HG02798 (cell line): Measurements from ENCODE around the gene ENTREP3.

Source experiments
- ATAC-seq: cut with Tn5 transposase; IDR thresholded peaks from one replicate; pipeline ENCODE4 v1.9.1; 2021; ENCODE audit warnings: mild to moderate bottlenecking; ENCODE audit not compliant: unreplicated experiment, poor library complexity

Gene ENTREP3

DNA sequence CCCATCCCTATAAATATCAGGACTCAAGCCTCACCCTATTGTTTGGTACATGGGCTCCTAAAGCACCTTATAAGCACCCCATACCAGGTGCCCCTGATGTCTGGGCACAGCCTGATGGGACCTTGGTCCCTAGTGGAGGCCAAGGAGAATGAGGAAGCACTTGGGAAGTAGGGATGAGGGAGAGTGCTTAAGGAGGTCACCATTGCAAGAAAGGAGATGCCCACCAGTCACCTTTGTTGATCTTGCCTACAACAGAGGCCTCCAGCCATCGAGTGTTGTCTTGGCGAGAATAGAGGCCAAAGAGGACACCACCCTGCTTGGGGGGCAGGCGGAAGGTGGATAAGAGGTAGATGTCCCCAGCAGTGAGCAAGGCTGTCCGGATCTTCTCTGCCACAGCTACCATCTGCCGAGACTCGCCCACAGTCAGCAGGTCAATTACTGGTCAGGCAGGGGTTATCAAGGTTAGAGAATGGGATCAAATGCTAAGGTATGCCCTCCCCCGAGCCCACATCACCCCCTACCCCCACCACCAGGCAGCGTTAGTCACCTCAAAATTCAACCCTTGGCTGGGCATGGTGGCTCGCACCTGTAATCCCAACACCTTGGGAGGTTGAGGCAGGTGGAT lies 49.2 kb downstream of the ENTREP3 start:
- no peak for ATAC-seq

DNA sequence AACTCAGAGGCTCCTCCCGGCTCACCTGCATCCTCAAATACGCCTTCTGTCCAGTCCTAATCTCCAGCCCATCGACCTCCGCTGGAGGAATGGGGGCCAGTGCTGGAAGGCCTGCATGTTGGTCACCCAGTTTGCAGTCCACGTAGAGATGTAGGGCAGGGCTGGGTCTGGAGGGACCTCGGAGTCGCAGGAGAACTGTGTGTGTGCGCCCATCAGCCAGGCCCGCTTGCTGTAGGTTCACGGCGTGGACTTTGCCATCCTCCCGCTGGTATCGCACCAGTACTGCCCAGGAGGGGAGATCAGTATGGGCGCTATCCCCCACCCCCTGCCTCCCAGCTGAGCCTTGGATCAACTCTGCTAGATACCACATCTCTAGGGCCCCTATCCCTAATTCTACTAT lies 50.2 kb downstream of the ENTREP3 start:
- ATAC-seq, result no peak

DNA sequence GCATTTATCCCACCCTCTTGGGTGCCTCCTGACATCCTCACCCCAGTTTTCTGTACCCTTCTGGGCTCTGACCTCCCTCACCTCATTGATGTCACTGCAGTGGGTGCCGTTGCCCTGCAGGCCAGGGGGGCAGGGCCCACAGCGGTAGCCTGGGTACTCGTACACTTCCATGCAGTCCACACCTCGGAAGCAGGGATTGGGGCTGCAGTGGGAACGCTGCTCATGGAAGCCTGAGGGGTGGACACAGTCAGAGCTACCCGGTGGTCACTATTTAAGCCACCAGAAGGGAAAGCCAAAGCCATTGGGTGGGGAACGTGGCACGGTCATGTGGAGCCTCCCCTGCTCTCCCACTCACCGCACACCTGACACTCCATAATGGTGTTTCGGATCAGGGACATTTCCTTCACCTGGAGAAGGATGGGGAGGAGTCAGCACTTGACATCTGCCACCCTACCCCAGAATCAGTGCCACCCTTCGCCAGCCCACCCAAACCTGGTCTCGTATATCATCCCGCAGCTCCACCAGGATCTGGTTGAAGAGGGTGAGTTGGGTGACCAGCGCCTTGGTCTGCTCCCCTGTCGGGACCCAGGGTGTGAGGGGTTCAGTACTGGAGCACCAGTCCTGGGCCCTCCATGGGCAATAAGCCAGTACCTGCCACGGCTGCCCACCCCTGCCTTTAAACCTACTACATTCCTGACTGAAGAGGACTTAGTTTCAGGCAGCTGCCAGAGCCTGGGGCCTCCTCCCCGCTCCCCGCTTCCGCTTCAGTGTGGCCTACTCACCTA lies 52.4 kb downstream of the ENTREP3 start:
- ATAC-seq, result no peak

GRCh38 chr1:155202198-155202597 lies 53.1 kb downstream of the ENTREP3 start:
- ATAC-seq, result no peak

- ATAC-seq, result no peak
Observed at GRCh38 chr1:155200920-155201319, 54.4 kb downstream of the ENTREP3 start.

- ATAC-seq, result no peak
Observed at GRCh38 chr1:155199792-155200191, 55.5 kb downstream of the ENTREP3 start.

DNA sequence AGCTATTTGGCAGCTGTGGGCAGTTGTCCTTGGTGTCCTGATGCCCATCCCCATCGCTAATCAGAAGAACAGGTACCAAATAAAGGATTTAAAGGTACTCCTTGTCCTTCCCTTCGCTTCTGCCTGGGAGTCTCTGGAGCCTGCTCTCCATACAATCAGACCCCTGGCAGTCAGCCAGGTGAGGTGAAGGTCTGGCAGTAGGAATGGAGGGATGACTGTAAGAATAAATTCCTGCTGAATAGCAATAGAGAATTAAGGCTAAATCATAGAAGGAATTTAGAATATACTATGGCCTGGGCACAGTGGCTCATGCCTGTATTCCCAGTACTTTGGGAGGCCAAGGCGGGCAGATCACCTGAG lies 56.8 kb downstream of the ENTREP3 start:
- no peak for ATAC-seq

DNA sequence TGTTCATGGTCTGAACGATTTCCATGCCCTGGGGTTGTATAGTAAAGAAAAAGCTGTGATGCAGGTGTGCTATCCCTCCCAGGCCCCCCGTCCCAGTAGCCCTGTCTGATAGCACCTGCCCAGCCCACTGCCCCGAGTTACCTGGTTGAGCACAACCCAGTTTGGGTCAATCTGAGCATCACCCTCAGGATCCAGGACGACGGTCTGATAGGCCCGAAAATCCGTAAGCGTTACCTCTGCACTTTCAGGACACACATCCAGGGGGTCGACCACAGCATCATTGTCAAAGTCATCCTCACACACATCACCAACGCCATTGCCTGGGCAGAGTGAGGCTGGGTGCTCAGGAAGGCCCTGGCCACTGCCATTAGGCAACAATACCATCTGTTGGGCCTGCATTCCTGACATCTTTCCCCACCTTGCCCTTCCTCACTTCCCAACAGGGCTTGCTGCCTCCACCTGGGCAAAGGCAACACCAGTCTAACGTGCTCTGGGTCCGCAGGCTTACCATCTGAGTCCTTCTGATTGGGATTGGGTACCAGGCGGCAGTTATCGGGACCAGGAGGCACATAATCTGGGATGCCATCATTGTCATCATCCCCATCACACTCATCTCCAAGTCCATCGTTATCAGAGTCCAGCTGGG lies 57.3 kb downstream of the ENTREP3 start:
- ATAC-seq, result no peak
